GM12801 (cell line): ENCODE measurements around the gene MAP3K9.

Experiments used
- TF ChIP-seq, protein P1 (sequence below): IDR thresholded peaks from one replicate; pipeline ENCODE4 v1.5.1; 2011; ENCODE audit warnings: control low read depth; ENCODE audit not compliant: insufficient read length; ENCODE audit errors: extremely low read depth

Gene MAP3K9

DNA sequence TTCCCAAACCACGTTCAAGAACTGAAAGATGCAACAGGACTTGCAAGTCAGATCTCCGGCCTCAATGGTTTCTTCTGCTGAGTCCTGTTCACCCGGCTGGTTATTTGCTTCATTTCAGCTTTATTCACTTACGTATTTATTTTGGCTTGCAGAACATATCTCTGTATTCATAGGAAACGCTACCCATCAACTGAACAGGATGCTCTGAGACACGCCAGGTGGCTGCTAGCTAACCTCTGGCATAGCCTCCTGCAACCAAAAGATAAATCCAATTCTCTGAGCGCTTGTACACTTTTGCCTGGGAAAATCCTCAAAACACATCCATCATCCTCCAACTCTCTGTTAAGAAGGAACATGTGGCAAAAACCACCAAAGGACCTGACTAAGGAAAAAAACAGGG is 17.3 kb downstream of the MAP3K9 start:
- TF ChIP-seq, protein P1, sequence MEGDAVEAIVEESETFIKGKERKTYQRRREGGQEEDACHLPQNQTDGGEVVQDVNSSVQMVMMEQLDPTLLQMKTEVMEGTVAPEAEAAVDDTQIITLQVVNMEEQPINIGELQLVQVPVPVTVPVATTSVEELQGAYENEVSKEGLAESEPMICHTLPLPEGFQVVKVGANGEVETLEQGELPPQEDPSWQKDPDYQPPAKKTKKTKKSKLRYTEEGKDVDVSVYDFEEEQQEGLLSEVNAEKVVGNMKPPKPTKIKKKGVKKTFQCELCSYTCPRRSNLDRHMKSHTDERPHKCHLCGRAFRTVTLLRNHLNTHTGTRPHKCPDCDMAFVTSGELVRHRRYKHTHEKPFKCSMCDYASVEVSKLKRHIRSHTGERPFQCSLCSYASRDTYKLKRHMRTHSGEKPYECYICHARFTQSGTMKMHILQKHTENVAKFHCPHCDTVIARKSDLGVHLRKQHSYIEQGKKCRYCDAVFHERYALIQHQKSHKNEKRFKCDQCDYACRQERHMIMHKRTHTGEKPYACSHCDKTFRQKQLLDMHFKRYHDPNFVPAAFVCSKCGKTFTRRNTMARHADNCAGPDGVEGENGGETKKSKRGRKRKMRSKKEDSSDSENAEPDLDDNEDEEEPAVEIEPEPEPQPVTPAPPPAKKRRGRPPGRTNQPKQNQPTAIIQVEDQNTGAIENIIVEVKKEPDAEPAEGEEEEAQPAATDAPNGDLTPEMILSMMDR: no peak

DNA sequence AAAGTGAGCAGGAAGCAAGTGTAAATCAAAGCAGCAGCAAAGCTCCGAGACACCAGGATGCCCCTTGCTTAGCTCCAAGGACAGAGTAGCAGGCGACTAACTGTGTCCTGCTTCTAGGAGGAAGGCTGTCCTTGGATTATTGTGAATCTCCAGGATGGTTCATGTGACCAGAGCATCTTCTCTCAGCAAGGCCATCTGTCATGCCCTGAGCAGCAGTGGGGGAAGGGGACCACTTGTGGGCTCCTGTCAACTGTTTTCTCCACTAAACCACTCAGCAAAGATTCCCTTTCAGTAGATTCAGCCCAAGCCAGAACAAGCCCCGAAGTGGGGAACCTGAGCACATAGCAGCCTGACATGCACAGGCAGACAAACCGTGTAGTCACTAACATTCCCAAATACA is 19.4 kb downstream of the MAP3K9 start:
- TF ChIP-seq, protein P1: no peak

DNA sequence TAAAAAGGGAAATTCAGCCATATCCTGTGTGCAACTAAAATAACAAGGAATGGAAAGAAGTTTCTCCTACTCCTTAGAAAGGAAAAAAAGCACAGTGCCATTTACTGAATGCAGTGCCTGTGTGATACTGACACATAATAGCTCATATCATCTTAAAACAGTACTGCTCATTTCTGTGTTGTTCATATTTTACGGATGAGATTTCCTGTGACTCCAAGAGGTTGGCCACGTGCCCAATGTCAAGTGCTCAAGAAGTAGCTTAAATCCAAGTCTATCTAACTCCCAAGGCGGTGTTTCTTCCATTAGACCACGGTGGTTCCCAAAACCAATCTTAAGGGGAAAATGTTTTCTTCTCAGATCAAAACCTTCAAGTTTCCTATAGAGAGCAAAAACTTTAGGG is 20.0 kb downstream of the MAP3K9 start:
- TF ChIP-seq, protein P1: no peak

DNA sequence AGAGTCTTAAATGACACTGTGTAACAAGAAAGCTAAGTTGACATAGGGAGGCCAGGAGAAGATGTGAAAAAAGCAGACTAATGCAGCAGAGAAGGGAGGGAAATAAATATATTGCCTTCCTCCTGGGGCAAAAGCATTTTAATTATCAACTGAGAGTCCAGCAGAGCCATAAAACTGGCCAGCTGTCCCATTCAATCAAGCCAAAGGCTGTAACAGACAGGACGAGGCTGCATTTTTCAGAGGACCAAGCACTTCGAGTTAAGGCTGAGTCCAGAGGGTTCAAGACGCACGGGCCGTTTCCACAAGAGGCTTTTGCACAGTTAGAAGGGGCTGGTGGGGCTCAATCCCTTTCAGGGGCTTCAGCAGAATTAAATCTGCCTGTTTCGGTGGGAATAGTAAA is 20.4 kb downstream of the MAP3K9 start:
- TF ChIP-seq, protein P1: no peak

DNA sequence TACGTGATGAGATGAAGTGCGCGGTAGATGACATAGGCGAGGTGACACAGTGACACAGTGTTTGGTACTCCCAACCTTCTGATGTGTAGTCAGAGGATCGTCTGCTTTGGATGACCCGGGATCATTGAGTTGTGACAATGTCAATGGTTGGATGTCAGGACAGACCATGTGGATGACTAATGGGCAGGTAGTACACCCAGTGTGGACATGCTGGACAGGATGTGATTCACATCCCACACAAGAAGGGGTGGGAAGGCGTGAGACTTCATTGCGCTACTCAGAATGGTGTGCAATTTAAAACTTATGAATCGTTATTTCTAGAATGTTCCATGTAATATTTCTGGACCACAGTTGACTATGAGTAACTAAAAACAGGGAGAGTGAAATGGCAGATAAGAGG is 23.8 kb downstream of the MAP3K9 start:
- TF ChIP-seq, protein P1: no peak

DNA sequence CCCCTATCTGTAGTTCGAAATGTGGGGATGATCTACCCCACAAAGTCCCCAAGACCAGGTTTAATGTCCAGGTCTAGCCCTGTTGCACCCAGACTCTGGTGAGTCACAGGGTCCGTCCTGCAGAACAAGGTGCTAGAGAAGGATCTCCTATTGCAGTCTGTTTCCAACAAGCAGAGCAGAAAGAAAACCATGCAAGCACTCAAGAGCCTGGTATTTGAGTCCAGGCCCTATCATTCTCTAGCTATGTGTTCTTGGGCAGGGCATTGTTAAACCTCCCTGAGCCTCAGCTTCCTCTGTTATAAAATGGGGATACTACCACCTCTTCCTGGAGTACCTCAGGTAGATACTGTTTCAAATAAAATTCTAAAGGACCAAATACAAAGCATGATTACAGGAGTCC is 24.4 kb downstream of the MAP3K9 start:
- TF ChIP-seq, protein P1: no peak

DNA sequence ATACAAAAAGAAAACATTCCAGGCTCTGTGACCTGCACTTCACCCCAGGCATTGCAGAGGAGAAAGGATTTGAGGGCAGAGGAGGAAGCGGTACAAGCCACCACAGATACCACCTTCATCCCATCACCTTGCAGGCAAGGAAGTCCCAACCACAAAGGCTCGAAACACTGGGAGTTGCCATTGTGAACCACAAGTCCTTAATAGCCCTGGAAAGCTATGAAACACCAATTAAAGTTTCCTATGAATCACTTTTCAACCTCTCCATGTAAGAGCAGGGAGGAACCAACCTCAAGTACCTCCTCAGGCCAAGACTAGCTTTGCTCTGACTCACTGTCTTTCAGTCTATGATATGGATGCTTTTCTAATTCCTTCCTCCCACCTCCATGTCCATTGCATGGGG is 27.0 kb downstream of the MAP3K9 start:
- TF ChIP-seq, protein P1: no peak
